ENCODE data around the gene CRTAC1. TPM values are rescaled to one million over a fixed set of nuclear protein-coding genes. Genes with fewer than 3 reads are reported as not detected.

CRTAC1 gene
- total and polyA plus RNA-seq, 11 donors: 0.38 to 8.6 (median 1.7) TPM

DNA sequence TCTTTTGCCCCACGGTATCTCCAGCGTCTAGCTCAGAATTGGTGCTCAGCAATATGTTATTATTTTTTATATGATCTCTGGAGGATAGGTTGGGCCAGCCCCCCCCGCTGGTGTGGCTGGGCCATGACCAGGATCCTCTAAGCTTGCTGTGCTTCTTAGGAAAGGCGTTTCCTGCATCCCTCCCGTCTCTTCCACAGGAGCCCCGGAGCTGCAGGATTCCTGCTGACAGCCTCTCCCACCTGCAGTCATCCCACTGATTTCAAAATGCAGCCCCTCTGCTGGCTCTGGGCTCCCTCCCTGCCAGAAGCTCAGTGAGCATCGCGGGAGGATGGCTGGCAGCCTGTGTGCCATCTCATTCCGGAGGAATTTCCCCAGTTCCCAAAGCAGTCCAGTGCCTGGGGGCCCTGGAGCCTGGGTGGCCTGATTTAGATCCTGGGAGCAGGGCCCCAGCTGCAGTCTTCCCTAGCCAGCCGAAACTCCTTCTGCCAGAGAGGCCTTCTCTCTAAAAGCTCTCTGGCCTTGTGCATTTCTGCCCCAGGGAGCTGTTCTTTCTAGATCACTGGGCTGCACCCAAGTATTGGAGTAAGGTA is 202.6 kb downstream of the CRTAC1 start:
- TF ChIP-seq, protein P1, sequence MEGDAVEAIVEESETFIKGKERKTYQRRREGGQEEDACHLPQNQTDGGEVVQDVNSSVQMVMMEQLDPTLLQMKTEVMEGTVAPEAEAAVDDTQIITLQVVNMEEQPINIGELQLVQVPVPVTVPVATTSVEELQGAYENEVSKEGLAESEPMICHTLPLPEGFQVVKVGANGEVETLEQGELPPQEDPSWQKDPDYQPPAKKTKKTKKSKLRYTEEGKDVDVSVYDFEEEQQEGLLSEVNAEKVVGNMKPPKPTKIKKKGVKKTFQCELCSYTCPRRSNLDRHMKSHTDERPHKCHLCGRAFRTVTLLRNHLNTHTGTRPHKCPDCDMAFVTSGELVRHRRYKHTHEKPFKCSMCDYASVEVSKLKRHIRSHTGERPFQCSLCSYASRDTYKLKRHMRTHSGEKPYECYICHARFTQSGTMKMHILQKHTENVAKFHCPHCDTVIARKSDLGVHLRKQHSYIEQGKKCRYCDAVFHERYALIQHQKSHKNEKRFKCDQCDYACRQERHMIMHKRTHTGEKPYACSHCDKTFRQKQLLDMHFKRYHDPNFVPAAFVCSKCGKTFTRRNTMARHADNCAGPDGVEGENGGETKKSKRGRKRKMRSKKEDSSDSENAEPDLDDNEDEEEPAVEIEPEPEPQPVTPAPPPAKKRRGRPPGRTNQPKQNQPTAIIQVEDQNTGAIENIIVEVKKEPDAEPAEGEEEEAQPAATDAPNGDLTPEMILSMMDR (IDR thresholded peaks at IDR 0.05): no peak
- Histone ChIP-seq H3K27ac (no peak overlapping the region), H3K36me3 (no peaks in the 10 kb centered on the region), H3K9me3 (no peaks in the 10 kb centered on the region), H3K4me3 (no peak overlapping the region), H3K27me3 (peaks cover 0 to 15% (median 0%) of the 10 kb centered on the region in 9 donors), H3K4me1 (no peaks in the 10 kb centered on the region)
- ATAC-seq (no peak), DNase-seq (no peak)
- intact Hi-C loops (cut with DNase I): no loop called here
- WGBS, 4 donors: 34 to 52% (median 42%) methylated on average over 7 to 10 of the region's 10 CpGs

DNA sequence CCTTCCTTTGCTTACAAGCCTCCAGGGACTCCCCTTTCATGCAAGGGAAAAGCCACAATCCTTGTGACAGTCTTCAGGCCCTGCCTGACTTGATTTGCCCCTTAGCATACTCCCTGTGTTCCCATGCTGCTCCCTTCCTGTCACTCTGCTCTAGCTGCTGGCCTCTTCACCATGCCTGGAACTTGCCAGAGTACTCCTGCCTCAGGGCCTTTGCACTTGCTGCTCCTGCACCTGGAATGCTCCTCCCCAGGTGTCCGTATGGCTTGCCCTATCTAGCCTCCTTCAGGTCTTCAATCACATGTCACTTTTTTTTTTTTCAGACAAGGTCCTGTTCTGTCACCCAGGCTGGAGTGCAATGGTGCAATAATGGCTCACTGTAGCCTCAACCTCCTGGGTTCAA is 203.5 kb downstream of the CRTAC1 start:
- intact Hi-C loops (cut with DNase I): no loop called here
- Histone ChIP-seq H3K27ac (no peak overlapping the region), H3K4me3 (no peak overlapping the region), H3K36me3 (no peaks in the 10 kb centered on the region), H3K9me3 (no peaks in the 10 kb centered on the region), H3K4me1 (no peaks in the 10 kb centered on the region), H3K27me3 (peaks cover 0 to 7% (median 0%) of the 10 kb centered on the region in 9 donors)
- TF ChIP-seq, protein P1 (IDR thresholded peaks at IDR 0.05): no peak
- no peak for TF ChIP-seq POLR2A (IDR thresholded peaks at IDR 0.05)
- no peak for DNase-seq
- no peak for ATAC-seq
- 78 to 92% (median 84%) methylated on average over 1 of the region's 1 CpG for WGBS, 4 donors

DNA sequence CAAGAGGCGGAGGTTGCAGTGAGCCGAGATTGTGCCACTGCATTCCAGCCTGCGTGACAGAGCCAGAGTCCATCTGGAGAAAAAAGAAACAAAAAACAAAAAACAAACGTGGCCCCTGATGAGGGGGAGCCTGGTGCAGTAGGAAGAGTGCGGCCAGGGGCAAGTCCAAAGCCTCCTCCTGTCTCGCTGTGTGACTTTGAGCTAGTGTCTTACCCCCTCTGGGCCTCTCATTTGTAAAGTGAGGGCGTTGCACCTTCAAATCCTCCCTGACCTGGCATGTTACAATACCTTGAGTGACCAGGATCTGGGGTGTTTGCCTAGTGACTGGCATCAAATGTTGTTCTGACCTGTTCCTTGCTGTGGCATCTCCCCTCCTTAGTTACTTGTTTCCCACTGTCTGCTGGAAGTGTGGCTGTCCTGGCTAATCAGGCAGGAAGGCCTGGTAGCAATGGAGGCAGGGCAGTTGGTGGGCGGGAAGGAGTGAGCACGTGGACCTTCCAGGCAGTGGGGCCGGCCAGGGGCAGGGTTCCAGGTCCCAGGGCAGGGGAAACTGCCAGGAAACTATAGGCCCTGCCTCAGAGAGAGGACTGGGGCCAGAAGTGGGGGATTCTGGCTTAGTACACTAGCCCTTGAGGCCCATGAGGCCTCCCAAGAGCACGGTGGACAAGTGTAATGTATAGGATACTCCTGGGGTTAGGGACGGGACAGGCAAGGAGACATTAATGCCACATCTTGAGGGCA is 205.2 kb downstream of the CRTAC1 start:
- Histone ChIP-seq H3K9me3 (no peaks in the 10 kb centered on the region), H3K27ac (no peak overlapping the region), H3K36me3 (no peaks in the 10 kb centered on the region), H3K4me3 (no peak overlapping the region), H3K4me1 (no peaks in the 10 kb centered on the region), H3K27me3 (peaks cover 0 to 9% (median 0%) of the 10 kb centered on the region in 9 donors)
- intact Hi-C loops (cut with DNase I): no loop called here
- WGBS, 4 donors: 74 to 79% (median 78%) methylated on average over 12 of the region's 12 CpGs
- no peak for ATAC-seq
- TF ChIP-seq, protein P1 (IDR thresholded peaks at IDR 0.05): no peak
- DNase-seq: no peak

DNA sequence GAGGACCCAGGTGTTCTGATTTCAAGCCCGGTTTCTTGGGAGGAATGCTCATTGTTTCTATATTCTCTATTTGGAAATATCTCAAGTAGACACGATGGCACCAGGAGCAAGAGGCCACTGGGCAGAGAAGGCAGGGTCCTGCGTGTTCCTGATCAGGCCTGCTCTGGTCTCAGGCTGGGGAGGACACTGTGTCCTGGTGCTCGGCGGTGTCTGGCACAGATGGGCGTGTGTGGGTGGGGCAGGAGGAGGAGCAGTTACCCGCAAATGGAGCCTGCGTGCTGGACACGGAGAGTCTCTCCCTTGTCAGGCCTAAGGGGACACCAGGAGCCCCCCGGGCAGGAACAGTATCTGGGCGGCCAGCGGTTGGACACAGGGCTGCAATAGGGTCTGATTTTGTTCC is 206.7 kb downstream of the CRTAC1 start:
- TF ChIP-seq, protein P1 (IDR thresholded peaks at IDR 0.05): no peak
- TF ChIP-seq POLR2A (IDR thresholded peaks at IDR 0.05): no peak
- H3K4me3 ChIP-seq: no peak overlapping the region
- no peaks in the 10 kb centered on the region for H3K9me3 ChIP-seq
- H3K36me3 ChIP-seq: no peaks in the 10 kb centered on the region
- 64 to 74% (median 73%) methylated on average over 6 to 12 of the region's 12 CpGs for WGBS, 4 donors
- intact Hi-C loops (cut with DNase I): no loop called here
- H3K27ac ChIP-seq: peak overlapping the region in 2 of 12 donors; percentile 7 to 13
- DNase-seq: peak in 3 of 5 donors; percentile 21 to 59 (median 47)
- peaks cover 0 to 9% (median 0%) of the 10 kb centered on the region in 9 donors for H3K27me3 ChIP-seq
- no peaks in the 10 kb centered on the region for H3K4me1 ChIP-seq
- peak; percentile 80 to 93 (median 87) for ATAC-seq

All from heart left ventricle (tissue), 16 donors.